Measurements from ENCODE around the gene TATDN2.

TATDN2 gene

DNA sequence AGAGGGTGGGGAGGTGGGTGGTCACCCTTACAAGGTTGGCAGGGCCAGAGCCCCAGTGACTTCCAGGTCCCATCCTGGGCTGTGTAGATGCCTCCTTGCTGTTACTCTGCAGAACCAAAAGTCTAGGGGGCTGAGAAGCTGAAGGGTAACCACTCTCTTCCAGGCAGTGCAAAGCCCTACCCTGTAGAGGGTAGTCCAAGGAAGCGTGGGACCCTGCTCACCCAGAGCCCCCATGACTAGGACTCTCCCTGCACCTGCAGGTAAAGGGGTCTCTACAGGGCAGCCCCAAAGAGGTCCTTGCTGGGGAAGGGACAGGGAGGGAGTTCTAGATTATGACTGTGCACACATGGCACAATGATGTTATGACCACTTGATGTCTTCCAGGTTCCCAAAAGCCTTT, 30.2 kb downstream of the TATDN2 start:
- TF ChIP-seq, protein P1, sequence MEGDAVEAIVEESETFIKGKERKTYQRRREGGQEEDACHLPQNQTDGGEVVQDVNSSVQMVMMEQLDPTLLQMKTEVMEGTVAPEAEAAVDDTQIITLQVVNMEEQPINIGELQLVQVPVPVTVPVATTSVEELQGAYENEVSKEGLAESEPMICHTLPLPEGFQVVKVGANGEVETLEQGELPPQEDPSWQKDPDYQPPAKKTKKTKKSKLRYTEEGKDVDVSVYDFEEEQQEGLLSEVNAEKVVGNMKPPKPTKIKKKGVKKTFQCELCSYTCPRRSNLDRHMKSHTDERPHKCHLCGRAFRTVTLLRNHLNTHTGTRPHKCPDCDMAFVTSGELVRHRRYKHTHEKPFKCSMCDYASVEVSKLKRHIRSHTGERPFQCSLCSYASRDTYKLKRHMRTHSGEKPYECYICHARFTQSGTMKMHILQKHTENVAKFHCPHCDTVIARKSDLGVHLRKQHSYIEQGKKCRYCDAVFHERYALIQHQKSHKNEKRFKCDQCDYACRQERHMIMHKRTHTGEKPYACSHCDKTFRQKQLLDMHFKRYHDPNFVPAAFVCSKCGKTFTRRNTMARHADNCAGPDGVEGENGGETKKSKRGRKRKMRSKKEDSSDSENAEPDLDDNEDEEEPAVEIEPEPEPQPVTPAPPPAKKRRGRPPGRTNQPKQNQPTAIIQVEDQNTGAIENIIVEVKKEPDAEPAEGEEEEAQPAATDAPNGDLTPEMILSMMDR (IDR thresholded peaks at IDR 0.05): no peak

DNA sequence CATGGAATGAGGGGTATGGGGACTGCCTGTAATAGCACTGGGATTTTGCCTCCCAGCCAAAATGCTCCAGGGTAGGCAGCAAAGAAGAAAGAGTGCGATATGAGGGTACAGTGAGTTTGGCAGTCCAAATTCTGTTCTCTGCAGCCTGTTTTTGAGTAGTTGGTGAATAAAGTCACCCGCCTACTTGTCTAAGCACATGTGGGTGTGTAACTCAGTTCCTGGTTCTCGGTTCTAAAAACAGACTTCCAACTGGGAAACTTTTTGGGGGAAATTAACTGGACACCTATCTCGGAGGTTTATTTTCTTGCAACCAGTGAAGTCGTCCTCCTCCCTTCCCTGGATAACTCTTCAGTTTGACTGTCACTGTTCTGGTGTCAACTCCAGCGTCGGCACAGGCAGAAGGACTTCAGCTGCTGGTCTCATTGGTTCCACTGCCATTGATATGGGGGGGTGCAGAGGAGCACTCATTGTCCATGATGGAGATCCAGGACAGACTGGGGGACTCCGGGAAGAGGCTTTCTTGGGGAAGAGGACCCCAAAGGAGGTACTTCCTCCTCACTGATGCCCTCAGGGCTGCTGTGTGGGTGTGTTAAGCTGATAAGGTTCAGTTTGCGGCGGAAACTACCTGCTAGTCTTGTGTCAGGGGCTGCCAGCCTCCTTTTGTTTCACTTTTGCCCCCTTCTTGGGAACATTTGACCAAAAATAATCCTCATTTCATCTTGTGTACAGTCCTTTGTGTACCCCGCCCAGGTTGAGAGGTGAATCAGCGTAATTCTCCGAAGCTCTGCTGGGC, 31.3 kb downstream of the TATDN2 start:
- TF ChIP-seq, protein P1 (IDR thresholded peaks at IDR 0.05): no peak

DNA sequence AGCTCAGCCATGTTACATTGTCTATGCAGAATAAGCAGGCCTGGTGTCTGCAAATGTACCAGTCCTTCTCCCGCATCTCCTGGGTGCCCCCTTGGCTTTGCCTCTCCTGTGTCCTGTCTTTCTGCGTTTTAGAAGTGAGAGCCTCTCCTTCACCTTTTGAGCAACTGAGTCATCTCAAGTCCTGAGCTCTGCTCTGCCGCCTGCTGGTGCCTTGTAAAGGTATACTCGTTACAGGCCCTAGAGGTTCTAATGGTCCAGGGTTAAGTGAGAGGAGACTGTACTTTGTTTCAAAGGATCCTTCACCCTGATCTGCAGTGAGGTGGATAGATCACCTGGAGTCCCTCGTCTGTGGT, 31.9 kb downstream of the TATDN2 start:
- TF ChIP-seq, protein P1 (IDR thresholded peaks at IDR 0.05): no peak

DNA sequence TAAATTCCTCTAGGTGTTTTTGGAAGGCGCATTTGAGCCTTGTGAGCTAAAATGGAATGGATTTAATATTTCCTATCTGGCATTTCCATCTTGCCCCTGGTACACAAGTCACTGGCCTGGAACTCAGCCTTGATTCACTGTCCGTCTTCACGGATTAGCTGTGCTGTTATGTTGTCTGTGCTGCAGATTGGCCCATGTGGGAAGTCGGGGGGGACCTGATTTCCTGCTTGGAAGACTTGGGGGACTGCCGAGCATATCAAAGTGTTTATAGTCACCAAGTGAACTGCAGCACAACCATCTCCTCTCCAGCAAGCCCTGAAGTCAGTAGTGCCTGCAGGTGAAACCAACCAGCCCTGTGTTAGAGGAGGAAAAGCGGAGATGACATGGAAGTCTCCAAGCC, 32.3 kb downstream of the TATDN2 start:
- TF ChIP-seq, protein P1 (IDR thresholded peaks at IDR 0.05): no peak

DNA sequence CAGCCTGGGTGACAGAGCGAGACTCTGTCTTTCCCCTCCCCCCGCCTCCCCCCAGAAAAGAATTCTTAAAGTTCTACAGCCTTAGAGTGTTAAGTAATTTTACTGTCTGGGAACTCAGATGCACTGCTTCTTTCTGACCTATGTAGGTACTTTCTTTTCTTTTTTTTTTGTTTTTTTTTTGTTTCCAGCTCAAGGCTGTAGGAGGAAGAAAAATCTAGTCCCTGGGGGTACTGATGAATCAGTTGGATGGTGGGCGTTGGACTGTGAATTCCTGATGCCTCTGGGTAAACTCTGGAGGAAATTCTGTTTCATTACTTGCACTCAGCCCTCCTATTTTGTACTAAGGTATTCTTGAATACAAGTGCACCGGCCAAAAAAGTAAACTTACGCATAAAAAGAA, 33.7 kb downstream of the TATDN2 start:
- TF ChIP-seq, protein P1 (IDR thresholded peaks at IDR 0.05): no peak

DNA sequence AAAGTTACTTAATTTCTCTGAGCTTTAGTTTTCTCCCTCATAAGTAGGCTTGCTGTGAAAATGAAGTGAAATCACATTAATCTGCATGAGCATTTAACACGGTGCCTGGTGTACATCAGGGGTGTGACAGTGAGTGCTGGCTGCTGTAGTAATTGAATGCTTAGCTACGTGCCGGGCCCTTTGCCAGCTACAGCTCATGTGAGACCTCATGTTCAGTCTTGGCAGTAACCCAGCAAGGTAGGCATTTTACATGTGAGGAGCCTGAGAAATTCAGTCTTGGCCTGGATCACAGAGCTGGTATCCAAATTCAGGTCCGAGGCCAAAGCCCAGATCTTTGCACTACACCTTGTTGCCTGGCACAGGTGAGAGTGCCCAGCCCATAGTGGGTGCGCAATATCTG, 35.4 kb downstream of the TATDN2 start:
- TF ChIP-seq, protein P1 (IDR thresholded peaks at IDR 0.05): no peak

DNA sequence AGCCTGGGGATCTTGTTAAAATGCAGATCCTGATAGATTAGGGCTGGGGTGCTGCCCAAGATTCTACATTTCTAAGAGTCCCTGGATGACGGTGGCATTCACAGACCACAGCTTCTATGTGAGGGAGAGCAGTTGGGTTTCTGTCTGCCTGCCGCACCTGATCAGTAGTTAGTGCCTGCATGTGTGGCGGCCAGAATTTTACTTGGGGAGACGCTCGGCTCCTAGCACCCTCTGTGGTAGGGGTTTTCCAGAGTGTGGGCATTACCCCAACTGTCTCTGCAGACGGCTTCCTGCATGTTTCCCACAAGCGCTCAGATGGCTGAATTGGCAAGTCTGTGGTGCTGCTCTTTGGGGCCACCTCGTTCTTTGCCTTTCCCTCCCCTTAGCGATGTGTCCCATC, 36.2 kb downstream of the TATDN2 start:
- TF ChIP-seq, protein P1 (IDR thresholded peaks at IDR 0.05): no peak

Measured in LNCAP (cell line).